Nephron (organoid): ENCODE data around the gene CCDC40.

Experiments used
- H3K27ac Mint-ChIP-seq, 3 experiments: 2 replicates each; pipeline ENCODE4 v1.8.0; 2020; ENCODE audit warnings: mixed read lengths in 3 of 3, mild to moderate bottlenecking in 2 of 3, moderate library complexity in 1 of 3
- H3K27me3 Mint-ChIP-seq: 2 replicates; pipeline ENCODE4 v1.8.0; 2021; ENCODE audit warnings: low read depth, mild to moderate bottlenecking, moderate library complexity, mixed read lengths
- H3K36me3 Mint-ChIP-seq: 2 replicates; pipeline ENCODE4 v1.8.0; 2020; ENCODE audit warnings: low read depth, mixed read lengths
- H3K4me1 Mint-ChIP-seq: 2 replicates; pipeline ENCODE4 v1.8.0; 2020; ENCODE audit warnings: mixed read lengths
- H3K4me3 Mint-ChIP-seq, 3 experiments: 2 replicates each; pipeline ENCODE4 v1.8.0; 2020; ENCODE audit warnings: mild to moderate bottlenecking in 3 of 3, mixed read lengths in 3 of 3, moderate library complexity in 2 of 3
- H3K9me3 Mint-ChIP-seq: 2 replicates; pipeline ENCODE4 v1.8.0; 2020; ENCODE audit warnings: mixed read lengths
- TF ChIP-seq, protein P1 (sequence below), 3 experiments: fragments of 200-600 bp; sonication (generic); IDR thresholded peaks; one replicate each; pipeline ENCODE4 v1.5.0; 2021; ENCODE audit warnings: antibody characterized with exemption in 3 of 3; ENCODE audit not compliant: unreplicated experiment in 3 of 3

Gene CCDC40

DNA sequence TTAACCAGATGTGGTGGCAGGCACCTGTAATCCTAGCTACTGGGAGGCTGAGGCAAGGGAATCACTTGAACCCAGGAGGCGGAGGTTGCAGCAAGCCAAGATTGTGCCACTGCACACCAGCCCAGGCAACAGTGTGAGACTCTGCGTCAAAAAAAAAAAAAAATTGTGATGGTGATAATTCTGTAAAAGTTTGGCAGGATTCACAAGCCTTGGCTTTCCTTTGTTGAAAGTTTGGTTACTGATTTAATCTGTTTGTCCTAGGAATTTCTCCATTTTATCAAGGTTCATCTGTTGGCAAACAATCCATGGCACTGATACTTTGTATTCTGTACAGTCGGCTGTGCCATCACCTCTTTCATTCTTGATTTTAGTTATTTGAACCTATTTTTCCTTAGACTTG is 94.5 kb downstream of the CCDC40 start:
- TF ChIP-seq, protein P1, sequence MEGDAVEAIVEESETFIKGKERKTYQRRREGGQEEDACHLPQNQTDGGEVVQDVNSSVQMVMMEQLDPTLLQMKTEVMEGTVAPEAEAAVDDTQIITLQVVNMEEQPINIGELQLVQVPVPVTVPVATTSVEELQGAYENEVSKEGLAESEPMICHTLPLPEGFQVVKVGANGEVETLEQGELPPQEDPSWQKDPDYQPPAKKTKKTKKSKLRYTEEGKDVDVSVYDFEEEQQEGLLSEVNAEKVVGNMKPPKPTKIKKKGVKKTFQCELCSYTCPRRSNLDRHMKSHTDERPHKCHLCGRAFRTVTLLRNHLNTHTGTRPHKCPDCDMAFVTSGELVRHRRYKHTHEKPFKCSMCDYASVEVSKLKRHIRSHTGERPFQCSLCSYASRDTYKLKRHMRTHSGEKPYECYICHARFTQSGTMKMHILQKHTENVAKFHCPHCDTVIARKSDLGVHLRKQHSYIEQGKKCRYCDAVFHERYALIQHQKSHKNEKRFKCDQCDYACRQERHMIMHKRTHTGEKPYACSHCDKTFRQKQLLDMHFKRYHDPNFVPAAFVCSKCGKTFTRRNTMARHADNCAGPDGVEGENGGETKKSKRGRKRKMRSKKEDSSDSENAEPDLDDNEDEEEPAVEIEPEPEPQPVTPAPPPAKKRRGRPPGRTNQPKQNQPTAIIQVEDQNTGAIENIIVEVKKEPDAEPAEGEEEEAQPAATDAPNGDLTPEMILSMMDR (IDR thresholded peaks at IDR 0.05; ENCODE audit: unreplicated experiment in 3 of 3) = no peak
- Mint-ChIP-seq H3K4me3 (no peak overlapping the region), H3K9me3 (no peaks in the 10 kb centered on the region), H3K4me1 (no peaks in the 10 kb centered on the region), H3K27me3 (no peaks in the 10 kb centered on the region), H3K36me3 (peaks cover 32% of the 10 kb centered on the region), H3K27ac (no peak overlapping the region)

DNA sequence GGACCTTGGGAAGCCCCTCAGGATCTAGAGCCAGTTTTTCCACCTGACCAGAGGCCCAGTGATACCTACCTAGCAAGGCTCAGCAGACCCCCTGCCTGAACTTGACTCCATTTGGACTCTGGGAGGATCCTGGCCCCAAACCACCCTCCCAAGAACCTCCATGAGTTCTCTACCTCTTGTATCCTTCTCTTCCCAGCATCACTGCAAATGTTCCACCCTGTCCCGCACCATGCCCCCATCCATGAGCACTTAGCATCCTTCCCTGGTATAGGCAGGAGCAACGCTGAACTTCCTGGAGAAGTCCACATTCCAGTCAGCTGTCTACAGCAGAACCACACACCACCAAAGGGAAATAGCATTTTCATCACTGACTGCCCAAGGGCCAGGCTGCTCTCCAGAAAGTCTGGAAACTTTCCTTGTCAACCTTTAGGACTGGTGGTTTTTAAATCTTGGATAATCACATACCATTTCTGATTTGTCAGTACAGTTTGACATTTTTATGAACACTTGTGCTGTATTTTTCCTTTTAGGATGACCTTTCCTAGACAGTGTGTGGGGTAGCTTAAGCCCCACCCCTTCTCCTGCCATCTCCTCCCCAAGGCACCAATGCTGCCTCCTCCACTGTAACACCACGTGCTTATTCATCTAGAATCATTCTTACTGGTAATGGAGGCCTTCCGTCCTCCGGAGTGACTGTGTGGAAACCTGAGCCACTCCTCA is 96.6 kb downstream of the CCDC40 start:
- H3K36me3 Mint-ChIP-seq = peaks cover 47% of the 10 kb centered on the region
- H3K9me3 Mint-ChIP-seq = no peaks in the 10 kb centered on the region
- H3K27ac Mint-ChIP-seq = no peak overlapping the region
- TF ChIP-seq, protein P1 (IDR thresholded peaks at IDR 0.05; ENCODE audit: unreplicated experiment in 3 of 3) = no peak
- H3K4me3 Mint-ChIP-seq = no peak overlapping the region
- no peaks in the 10 kb centered on the region for H3K4me1 Mint-ChIP-seq
- no peaks in the 10 kb centered on the region for H3K27me3 Mint-ChIP-seq

DNA sequence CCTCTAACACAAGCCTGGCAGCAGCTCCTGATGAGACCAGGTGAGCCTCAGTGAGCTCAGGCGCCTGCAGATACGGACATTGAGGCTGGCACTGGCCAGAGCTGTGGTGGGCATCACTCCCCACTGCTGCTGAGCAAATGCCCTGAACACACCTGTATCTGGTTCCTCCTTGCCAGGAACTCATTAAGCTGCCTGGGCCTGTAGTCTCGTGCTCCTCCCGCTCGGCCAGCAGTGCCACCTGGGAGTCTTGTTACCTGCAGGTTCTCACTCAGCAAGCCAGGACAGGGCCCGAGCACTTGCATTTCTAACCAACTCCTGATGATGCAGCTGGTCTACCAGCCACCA is 97.2 kb downstream of the CCDC40 start:
- no peaks in the 10 kb centered on the region for H3K27me3 Mint-ChIP-seq
- no peaks in the 10 kb centered on the region for H3K4me1 Mint-ChIP-seq
- no peak overlapping the region for H3K27ac Mint-ChIP-seq
- H3K4me3 Mint-ChIP-seq = no peak overlapping the region
- TF ChIP-seq, protein P1 (IDR thresholded peaks at IDR 0.05; ENCODE audit: unreplicated experiment in 3 of 3) = no peak
- no peaks in the 10 kb centered on the region for H3K9me3 Mint-ChIP-seq
- peaks cover 52% of the 10 kb centered on the region for H3K36me3 Mint-ChIP-seq

DNA sequence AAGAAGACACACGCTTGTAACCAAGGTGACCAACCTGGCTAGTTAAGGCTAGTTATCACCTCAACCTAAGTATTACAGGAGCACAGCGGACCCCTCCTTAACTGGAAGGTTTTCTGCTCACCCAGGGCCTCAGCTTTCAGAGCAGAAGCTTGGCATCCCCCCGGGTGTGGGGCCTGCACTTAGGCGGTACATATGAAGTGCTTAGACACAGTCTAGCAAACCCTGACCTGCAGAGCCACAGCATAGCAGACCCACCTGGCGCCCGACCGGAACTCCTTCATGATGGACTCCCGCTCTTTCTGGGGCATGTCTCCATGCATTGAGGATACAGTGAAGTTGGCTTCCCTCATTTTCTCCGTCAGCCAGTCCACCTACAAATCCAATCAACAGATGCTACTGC is 100.7 kb downstream of the CCDC40 start:
- Mint-ChIP-seq H3K4me3 (no peak overlapping the region), H3K27me3 (no peaks in the 10 kb centered on the region), H3K27ac (no peak overlapping the region), H3K36me3 (peaks cover 85% of the 10 kb centered on the region), H3K4me1 (no peaks in the 10 kb centered on the region), H3K9me3 (no peaks in the 10 kb centered on the region)
- TF ChIP-seq, protein P1 (IDR thresholded peaks at IDR 0.05; ENCODE audit: unreplicated experiment in 3 of 3) = no peak

DNA sequence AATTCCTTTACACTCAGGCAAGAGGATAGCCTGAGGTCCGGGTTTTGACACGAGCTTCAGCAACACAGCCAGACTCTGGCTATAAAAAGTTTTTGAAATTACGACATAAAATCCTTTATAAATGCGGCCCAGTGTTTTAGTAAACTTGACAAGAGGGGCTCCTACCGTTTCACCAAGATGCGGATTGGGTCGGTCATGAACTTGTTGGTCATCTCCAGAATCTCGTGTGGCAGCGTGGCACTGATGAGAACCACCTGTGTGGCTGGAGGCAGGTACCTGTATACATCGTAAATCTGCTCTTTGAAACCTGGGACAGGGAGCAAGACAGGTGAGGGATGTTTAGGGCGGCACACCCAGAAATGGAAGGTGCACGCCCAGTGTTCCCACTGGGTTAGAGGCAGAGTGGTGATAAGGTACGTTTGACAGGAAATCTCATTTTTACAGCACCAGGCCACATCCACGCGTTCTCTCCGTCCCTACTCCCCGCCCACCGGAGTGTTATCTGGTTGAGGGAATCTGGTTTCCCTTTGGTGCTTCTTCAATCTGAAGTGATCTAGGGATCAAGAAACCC is 102.5 kb downstream of the CCDC40 start:
- Mint-ChIP-seq H3K36me3 (peaks cover 81% of the 10 kb centered on the region), H3K4me1 (no peaks in the 10 kb centered on the region), H3K9me3 (no peaks in the 10 kb centered on the region), H3K27ac (no peak overlapping the region), H3K27me3 (no peaks in the 10 kb centered on the region), H3K4me3 (no peak overlapping the region)
- TF ChIP-seq, protein P1 (IDR thresholded peaks at IDR 0.05; ENCODE audit: unreplicated experiment in 3 of 3) = no peak
